Liver (tissue), 9 donors: ENCODE data around the gene KCNK3. TPM values are rescaled to one million over a fixed set of nuclear protein-coding genes. Genes with fewer than 3 reads are reported as not detected.

Source experiments
- DNase-seq: peaks from one replicate; pipeline ENCODE4 v3.0.0-alpha.2; 2017; ENCODE audit warnings: low spot score
- H3K27ac ChIP-seq, 2 donors: one replicate each; pipeline ENCODE4 v1.7.0; 2013; ENCODE audit warnings: inconsistent platforms in 2 of 2, low read length in 2 of 2, control low read depth in 1 of 2, low read depth in 1 of 2, mild to moderate bottlenecking in 1 of 2
- H3K27me3 ChIP-seq, 4 donors: one replicate each; pipeline versions ENCODE4 v1.6.1 to v1.7.0; 2013; ENCODE audit warnings: low read length in 3 of 4, inconsistent platforms in 1 of 4, mild to moderate bottlenecking in 1 of 4, moderate library complexity in 1 of 4; ENCODE audit not compliant: control insufficient read depth in 4 of 4, insufficient read depth in 4 of 4
- H3K36me3 ChIP-seq, 4 donors: one replicate each; pipeline versions ENCODE4 v1.6.1 to v1.7.0; 2013; ENCODE audit warnings: low read length in 3 of 4, mild to moderate bottlenecking in 3 of 4, low read depth in 1 of 4, moderate library complexity in 1 of 4; ENCODE audit not compliant: control insufficient read depth in 4 of 4, insufficient read depth in 3 of 4
- H3K4me1 ChIP-seq, 4 donors: one replicate each; pipeline versions ENCODE4 v1.6.1 to v1.7.0; 2013; ENCODE audit warnings: low read length in 3 of 4, mild to moderate bottlenecking in 3 of 4, moderate library complexity in 1 of 4; ENCODE audit not compliant: control insufficient read depth in 4 of 4, insufficient read depth in 4 of 4
- H3K4me3 ChIP-seq, 3 donors: one replicate each; pipeline versions ENCODE4 v1.6.1 to v1.7.0; 2013; ENCODE audit warnings: low read length in 3 of 3, control low read depth in 1 of 3, low read depth in 1 of 3, mild to moderate bottlenecking in 1 of 3
- H3K9ac ChIP-seq, 2 donors: one replicate each; pipeline ENCODE4 v1.7.0; 2013; ENCODE audit warnings: low read length in 2 of 2, mild to moderate bottlenecking in 2 of 2, moderate library complexity in 2 of 2, control low read depth in 1 of 2, low read depth in 1 of 2
- H3K9me3 ChIP-seq, 4 donors: one replicate each; pipeline versions ENCODE4 v1.6.1 to v1.7.0; 2013; ENCODE audit warnings: low read length in 3 of 4; ENCODE audit not compliant: control insufficient read depth in 4 of 4
- ATF3 ChIP-seq: IDR thresholded peaks from 2 replicates; pipeline ENCODE4 v1.6.1; 2016; ENCODE audit warnings: antibody characterized with exemption
- CTCF ChIP-seq: fragments of 150-350 bp; IDR thresholded peaks from 2 replicates; pipeline ENCODE4 v1.5.1; 2017; ENCODE audit warnings: improper control_type of control experiment, low read depth, low read length; ENCODE audit not compliant: missing input control
- FOXA2 ChIP-seq: IDR thresholded peaks from 2 replicates; pipeline ENCODE4 v1.6.1; 2016; ENCODE audit warnings: antibody characterized with exemption
- GABPA ChIP-seq, 2 donors: IDR thresholded peaks in 1 of 2; conservative IDR thresholded peaks in 1 of 2; 2 replicates each; pipeline ENCODE4 v1.6.1; 2016; ENCODE audit warnings: antibody characterized with exemption in 2 of 2, mild to moderate bottlenecking in 1 of 2, moderate library complexity in 1 of 2
- HNF4A ChIP-seq, 2 donors: conservative IDR thresholded peaks; 2 replicates each; pipeline ENCODE4 v1.6.1; 2016; ENCODE audit warnings: antibody characterized with exemption in 2 of 2, mild to moderate bottlenecking in 2 of 2
- NR2F2 ChIP-seq: IDR thresholded peaks from 2 replicates; pipeline ENCODE4 v1.6.1; 2016; ENCODE audit warnings: antibody characterized with exemption
- RAD21 ChIP-seq, 2 donors: IDR thresholded peaks; 2 replicates each; pipeline ENCODE4 v1.6.1; 2016; ENCODE audit warnings: antibody characterized with exemption in 2 of 2, mild to moderate bottlenecking in 2 of 2
- SP1 ChIP-seq: IDR thresholded peaks from 2 replicates; pipeline ENCODE4 v1.6.1; 2018; ENCODE audit warnings: antibody characterized with exemption, mild to moderate bottlenecking
- WGBS: extraction: QIAGEN DNeasy Blood & Tissue Kit; methylation state at CpG from one replicate; pipeline ENCODE4 v1.1.7; 2013; 5-methylcytosine and 5-hydroxymethylcytosine counted together
- polyA plus RNA-seq, 2 donors: library from polyadenylated mRNA; stranded (reverse) in 1 of 2; unstranded in 1 of 2; fragments of 200-250 nt in 1 of 2; fragments of >200 nt in 1 of 2; fragmentation: Nextera tagmentation in 1 of 2; extraction: Ambion mirVana in 1 of 2; gene quantifications; one replicate each; pipeline versions ENCODE4 v1.2.1 to v1.2.3, GENCODE V29; 2013 to 2015
- total RNA-seq, 2 donors: library from RNA; depleted of rRNA; stranded (reverse); fragments of >200 nt; gene quantifications; one replicate each; pipeline ENCODE4 v1.2.3, GENCODE V29; 2014
- donor health status: healthy.
- donor health status: healthy.
- donor health status: healthy.
- donor health status: healthy.
- donor health status: healthy.

Gene KCNK3
- total and polyA plus RNA-seq, 4 donors = 0.78 to 6.6 (median 2.6) TPM; not detected in 1

GRCh38 chr2:26675651-26676255, 16.8 kb upstream of the KCNK3 start (continued):
- TF ChIP-seq SP1 = no peak

GRCh38 chr2:26678035-26678434, 14.5 kb upstream of the KCNK3 start:
- H3K4me1 ChIP-seq = no peaks in the 10 kb centered on the region
- H3K27ac ChIP-seq = no peak overlapping the region
- H3K9me3 ChIP-seq = peaks cover 0 to 5% (median 2%) of the 10 kb centered on the region in 4 donors
- DNase-seq = no peak
- no peak overlapping the region for H3K4me3 ChIP-seq
- no peaks in the 10 kb centered on the region for H3K27me3 ChIP-seq
- TF ChIP-seq HNF4A (conservative IDR thresholded peaks at IDR 0.05) = no peak
- no peak overlapping the region for H3K9ac ChIP-seq
- WGBS = 85% methylated on average over 4 of the region's 4 CpGs
- no peaks in the 10 kb centered on the region for H3K36me3 ChIP-seq

- no peak for TF ChIP-seq ATF3
- Histone ChIP-seq H3K27me3 (no peaks in the 10 kb centered on the region), H3K36me3 (no peaks in the 10 kb centered on the region), H3K9ac (no peak overlapping the region), H3K4me3 (no peak overlapping the region), H3K4me1 (no peaks in the 10 kb centered on the region), H3K9me3 (peaks cover 0 to 5% (median 2%) of the 10 kb centered on the region in 4 donors), H3K27ac (no peak overlapping the region)
- no peak for DNase-seq
- 75% methylated on average over 4 of the region's 4 CpGs for WGBS
Observed at GRCh38 chr2:26679867-26680266, 12.7 kb upstream of the KCNK3 start.

- no peak overlapping the region for H3K4me3 ChIP-seq
- no peak for DNase-seq
- no peak overlapping the region for H3K9ac ChIP-seq
- WGBS = 84% methylated on average over 3 of the region's 3 CpGs
- no peaks in the 10 kb centered on the region for H3K36me3 ChIP-seq
- no peak overlapping the region for H3K27ac ChIP-seq
- H3K4me1 ChIP-seq = no peaks in the 10 kb centered on the region
- H3K9me3 ChIP-seq = peaks cover 0 to 5% (median 2%) of the 10 kb centered on the region in 4 donors
- peaks cover 0 to 4% (median 0%) of the 10 kb centered on the region in 4 donors for H3K27me3 ChIP-seq
- no peak for TF ChIP-seq CTCF
- TF ChIP-seq NR2F2 = no peak
- TF ChIP-seq ATF3 = no peak
- no peak for TF ChIP-seq GABPA (IDR thresholded peaks at IDR 0.05 in 1 of 2, conservative IDR thresholded peaks at IDR 0.05 in 1 of 2)
- TF ChIP-seq FOXA2 = no peak
- no peak for TF ChIP-seq HNF4A (conservative IDR thresholded peaks at IDR 0.05)
- TF ChIP-seq SP1 = no peak
- no peak for TF ChIP-seq RAD21 (IDR thresholded peaks at IDR 0.05)
Observed at GRCh38 chr2:26681656-26682055, 10.9 kb upstream of the KCNK3 start.
